ENCODE data around the gene CHMP6. TPM values are rescaled to one million over a fixed set of nuclear protein-coding genes. Genes with fewer than 3 reads are reported as not detected.

The CHMP6 gene
- total RNA-seq, 2 donors from 2014 or later: 10.4 to 32.3 TPM

DNA sequence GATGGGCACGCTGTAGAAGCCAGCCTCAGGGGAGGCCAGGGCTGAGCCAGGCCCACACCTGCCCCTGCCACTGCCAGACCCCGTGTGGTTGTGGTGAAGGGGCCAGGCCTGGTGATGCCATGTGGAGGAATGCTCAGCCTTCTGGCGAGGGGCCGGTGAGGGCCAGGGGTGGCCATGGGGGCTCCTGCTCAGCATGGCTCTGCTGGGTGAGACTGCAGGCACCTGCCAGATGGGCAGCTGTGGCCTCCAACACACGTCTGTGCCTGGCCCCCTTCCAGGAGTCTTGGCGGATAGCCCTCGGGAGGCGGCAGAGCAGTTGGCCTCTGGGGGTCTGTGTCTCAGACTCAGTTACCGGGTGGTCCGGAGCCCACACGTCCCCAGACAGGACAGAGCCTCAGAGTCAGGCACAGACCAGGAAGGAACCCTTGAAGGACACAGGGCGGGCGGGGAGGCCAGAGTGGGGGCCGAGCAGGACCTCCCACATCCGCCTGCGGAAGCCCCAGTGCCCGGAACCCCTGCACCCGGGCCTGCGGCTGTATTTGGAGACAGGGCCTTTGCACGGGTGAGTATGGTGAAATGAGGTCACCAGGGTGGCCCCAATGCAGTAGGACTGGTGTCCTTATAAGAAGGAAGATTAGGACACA lies 22.5 kb upstream of the CHMP6 start:
- WGBS, 2 donors: 0 to 22% methylated on average over 2 to 19 of the region's 20 CpGs
- H3K4me1 ChIP-seq: peaks cover 16% of the 10 kb centered on the region
- peak in 1 of 4 donors; percentile 49 for DNase-seq
- no peak overlapping the region for H3K27ac ChIP-seq
- H3K36me3 ChIP-seq (replicated peaks in 1 of 2; ENCODE audit: insufficient read depth in 1 of 2, low read depth in 2 of 2): peaks cover 0 to 4% of the 10 kb centered on the region in 2 donors
- no peak for TF ChIP-seq POLR2A (IDR thresholded peaks at IDR 0.05)
- TF ChIP-seq, protein P1, sequence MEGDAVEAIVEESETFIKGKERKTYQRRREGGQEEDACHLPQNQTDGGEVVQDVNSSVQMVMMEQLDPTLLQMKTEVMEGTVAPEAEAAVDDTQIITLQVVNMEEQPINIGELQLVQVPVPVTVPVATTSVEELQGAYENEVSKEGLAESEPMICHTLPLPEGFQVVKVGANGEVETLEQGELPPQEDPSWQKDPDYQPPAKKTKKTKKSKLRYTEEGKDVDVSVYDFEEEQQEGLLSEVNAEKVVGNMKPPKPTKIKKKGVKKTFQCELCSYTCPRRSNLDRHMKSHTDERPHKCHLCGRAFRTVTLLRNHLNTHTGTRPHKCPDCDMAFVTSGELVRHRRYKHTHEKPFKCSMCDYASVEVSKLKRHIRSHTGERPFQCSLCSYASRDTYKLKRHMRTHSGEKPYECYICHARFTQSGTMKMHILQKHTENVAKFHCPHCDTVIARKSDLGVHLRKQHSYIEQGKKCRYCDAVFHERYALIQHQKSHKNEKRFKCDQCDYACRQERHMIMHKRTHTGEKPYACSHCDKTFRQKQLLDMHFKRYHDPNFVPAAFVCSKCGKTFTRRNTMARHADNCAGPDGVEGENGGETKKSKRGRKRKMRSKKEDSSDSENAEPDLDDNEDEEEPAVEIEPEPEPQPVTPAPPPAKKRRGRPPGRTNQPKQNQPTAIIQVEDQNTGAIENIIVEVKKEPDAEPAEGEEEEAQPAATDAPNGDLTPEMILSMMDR (IDR thresholded peaks at IDR 0.05): no peak
- intact Hi-C loops (cut with DNase I): no loop called here
- H3K27me3 ChIP-seq: peaks cover 0 to 17% of the 10 kb centered on the region in 2 donors
- ATAC-seq: peak; percentile 24
- no peaks in the 10 kb centered on the region for H3K9me3 ChIP-seq
- no peak overlapping the region for H3K4me3 ChIP-seq

DNA sequence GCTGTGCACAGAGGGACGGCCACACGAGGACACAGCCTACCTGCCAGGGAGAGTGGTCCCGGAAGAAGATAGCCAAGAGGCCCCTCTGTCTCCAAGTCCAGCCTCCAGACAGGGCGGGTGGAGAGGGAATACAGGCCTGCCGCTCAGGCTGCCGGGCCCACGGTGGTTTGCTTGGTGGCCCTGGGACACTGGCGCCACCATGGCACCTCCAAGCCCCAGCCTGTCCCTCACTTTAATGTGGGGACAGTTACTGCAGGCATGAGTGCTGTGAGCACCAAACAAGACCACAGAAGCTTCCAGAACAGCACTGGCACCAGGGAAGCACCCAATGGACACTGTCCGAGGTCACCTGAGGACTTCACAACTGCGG lies 22.0 kb upstream of the CHMP6 start:
- Histone ChIP-seq H3K36me3 (replicated peaks in 1 of 2; ENCODE audit: insufficient read depth in 1 of 2, low read depth in 2 of 2) (no peaks in the 10 kb centered on the region), H3K27me3 (peaks cover 0 to 17% of the 10 kb centered on the region in 2 donors), H3K9me3 (no peaks in the 10 kb centered on the region), H3K27ac (no peak overlapping the region), H3K4me3 (no peak overlapping the region), H3K4me1 (peaks cover 16% of the 10 kb centered on the region)
- ATAC-seq (no peak), DNase-seq (no peak)
- intact Hi-C loops (cut with DNase I): no loop called here
- WGBS, 2 donors: 67 to 72% methylated on average over 7 of the region's 10 CpGs
- TF ChIP-seq, protein P1 (IDR thresholded peaks at IDR 0.05): no peak
- TF ChIP-seq POLR2A (IDR thresholded peaks at IDR 0.05): no peak

DNA sequence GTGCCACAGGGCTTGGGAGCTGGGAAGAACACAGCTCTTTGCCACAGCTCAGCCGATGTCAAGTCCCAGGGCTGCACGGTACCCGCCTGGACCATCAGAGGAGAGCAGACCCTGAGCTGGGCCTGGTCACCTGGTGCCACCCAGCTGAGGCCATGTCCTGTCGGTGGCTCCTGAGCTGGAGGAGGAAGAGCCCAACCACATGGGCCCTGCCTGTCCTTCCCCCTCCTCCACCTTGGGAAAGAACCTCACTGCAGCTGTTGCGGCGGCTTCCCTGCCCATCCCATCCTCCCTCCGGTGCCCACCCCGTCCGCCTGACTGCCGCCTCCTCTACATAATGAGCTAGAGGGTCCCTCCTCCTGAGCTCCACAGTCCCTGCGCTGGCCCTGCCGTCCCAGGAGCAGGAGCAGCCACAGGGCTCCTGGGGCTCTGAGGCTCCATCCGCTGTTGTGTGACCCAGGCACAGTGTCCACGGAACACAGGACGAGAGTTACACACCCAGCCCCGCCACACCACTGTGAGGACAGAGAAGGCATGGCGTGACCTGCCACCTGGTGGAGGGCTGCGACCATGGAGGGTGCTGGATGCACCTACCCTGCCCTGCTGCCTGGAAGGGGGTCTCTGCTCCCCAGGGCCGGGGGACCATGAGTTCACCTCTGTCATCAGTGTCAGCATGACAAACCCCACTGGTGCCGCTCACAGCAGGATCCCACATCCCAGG lies 21.4 kb upstream of the CHMP6 start:
- H3K27me3 ChIP-seq: peaks cover 0 to 17% of the 10 kb centered on the region in 2 donors
- peaks cover 16% of the 10 kb centered on the region for H3K4me1 ChIP-seq
- peak in 2 of 4 donors; percentile 31 to 39 for DNase-seq
- peak; percentile 27 for ATAC-seq
- H3K36me3 ChIP-seq (replicated peaks in 1 of 2; ENCODE audit: insufficient read depth in 1 of 2, low read depth in 2 of 2): no peaks in the 10 kb centered on the region
- H3K4me3 ChIP-seq: no peak overlapping the region
- no peak overlapping the region for H3K27ac ChIP-seq
- TF ChIP-seq POLR2A (IDR thresholded peaks at IDR 0.05): no peak
- TF ChIP-seq, protein P1 (IDR thresholded peaks at IDR 0.05): peak in 6 of 7 experiments; percentile 6 to 28 (median 22)
- WGBS, 2 donors: 32 to 40% methylated on average over 6 to 20 of the region's 20 CpGs
- intact Hi-C loops (cut with DNase I): no loop called here
- no peaks in the 10 kb centered on the region for H3K9me3 ChIP-seq

DNA sequence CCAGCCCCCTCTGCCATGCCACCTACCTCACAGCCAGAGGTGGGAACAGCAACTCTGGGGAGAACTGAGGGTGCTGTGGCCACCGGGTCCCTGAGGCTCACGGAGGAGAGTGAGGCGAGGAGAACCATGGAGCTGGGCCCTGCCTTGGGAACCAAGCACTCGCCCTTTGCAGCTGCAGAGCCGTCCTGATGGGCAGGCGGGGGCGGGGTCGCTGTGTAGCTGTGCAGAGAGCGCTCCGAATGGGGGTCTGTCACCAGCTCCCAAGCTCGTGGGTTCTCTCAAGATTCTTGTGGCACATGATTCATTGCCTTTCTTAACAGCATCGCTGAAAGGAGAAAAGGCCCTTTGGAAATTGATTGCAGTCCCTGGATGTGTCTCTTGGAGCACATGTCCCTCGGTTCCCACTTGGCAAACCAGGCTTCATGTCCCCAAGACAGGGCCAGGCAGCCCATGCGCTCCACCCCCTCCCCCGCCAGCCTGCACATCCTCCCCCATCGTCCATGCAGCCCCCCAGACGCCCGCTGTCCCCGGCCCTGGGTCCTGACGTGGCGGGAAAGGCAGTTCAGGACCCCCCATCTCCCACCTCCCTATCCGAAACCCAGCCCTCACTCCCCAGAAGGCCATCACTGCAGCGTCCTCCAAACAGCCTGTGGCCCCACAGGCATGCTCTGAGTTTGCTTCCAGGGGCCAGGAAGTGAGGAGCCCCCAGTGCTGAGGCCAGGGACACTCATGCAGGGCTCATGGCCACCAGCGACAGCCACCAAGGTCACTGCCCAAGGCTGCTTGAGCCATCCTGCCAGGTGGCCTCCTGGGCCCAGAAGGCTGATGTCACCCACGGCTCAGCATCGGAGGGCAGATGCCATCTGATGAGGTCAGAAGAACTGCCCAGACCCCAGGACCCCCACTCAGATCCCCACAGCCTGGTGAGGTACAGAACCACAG lies 20.6 kb upstream of the CHMP6 start:
- intact Hi-C loops (cut with DNase I): no loop called here
- Histone ChIP-seq H3K9me3 (no peaks in the 10 kb centered on the region), H3K4me3 (no peak overlapping the region), H3K36me3 (replicated peaks in 1 of 2; ENCODE audit: insufficient read depth in 1 of 2, low read depth in 2 of 2) (no peaks in the 10 kb centered on the region), H3K27me3 (peaks cover 0 to 17% of the 10 kb centered on the region in 2 donors), H3K27ac (no peak overlapping the region), H3K4me1 (peaks cover 16% of the 10 kb centered on the region)
- DNase-seq (no peak), ATAC-seq (no peak)
- TF ChIP-seq, protein P1 (IDR thresholded peaks at IDR 0.05): no peak
- TF ChIP-seq POLR2A (IDR thresholded peaks at IDR 0.05): no peak
- 34 to 35% methylated on average over 9 to 24 of the region's 26 CpGs for WGBS, 2 donors
